GM18861 (cell line): Measurements from ENCODE around the gene CFHR1.

Source experiments
- ATAC-seq: cut with Tn5 transposase; IDR thresholded peaks from one replicate; pipeline ENCODE4 v1.9.1; 2021; ENCODE audit not compliant: unreplicated experiment

CFHR1 gene

DNA sequence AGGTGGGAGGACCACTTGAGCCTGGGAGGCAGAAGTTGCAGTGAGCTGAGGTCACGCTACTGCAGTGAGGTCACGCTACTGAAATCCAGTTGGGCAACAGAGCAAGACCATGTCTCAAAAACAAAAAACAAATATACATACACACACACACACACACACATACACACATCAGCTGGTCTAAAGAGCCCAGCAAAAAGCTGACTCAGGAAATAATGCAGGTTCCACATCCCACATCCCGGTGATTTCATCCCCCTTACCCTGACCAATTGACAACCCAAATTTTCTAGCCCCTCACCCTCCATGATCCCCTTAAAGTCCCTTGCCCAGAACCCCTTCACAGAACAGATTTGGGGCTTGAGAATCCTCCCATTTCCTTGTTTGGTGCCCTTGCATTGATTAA lies 56.4 kb downstream of the CFHR1 start:
- ATAC-seq = no peak

GRCh38 chr1:196877964-196878363 lies 58.4 kb downstream of the CFHR1 start:
- ATAC-seq = no peak
